ENCODE measurements around the gene PEG3. TPM values are rescaled to one million over a fixed set of nuclear protein-coding genes. Genes with fewer than 3 reads are reported as not detected.

PEG3 gene
- total RNA-seq, 1 experiment from 2014 or later: not detected

GRCh38 chr19:56835401-56835800 is 5.1 kb downstream of the PEG3 start:
- H3K27me3 ChIP-seq (replicated peaks): no peaks in the 10 kb centered on the region
- no peak overlapping the region for H3K27ac ChIP-seq
- no peaks in the 10 kb centered on the region for H3K36me3 ChIP-seq
- H3K9me3 ChIP-seq (replicated peaks): peaks cover 27% of the 10 kb centered on the region
- H3K4me1 ChIP-seq (replicated peaks): no peaks in the 10 kb centered on the region
- H3K4me3 ChIP-seq: no peak overlapping the region
- no peak for DNase-seq (ENCODE audit: low read depth in 1 of 2, low spot score in 2 of 2)

GRCh38 chr19:56834564-56835375 is 5.8 kb downstream of the PEG3 start:
- Histone ChIP-seq H3K27me3 (replicated peaks) (no peaks in the 10 kb centered on the region), H3K4me1 (replicated peaks) (no peaks in the 10 kb centered on the region), H3K9me3 (replicated peaks) (peaks cover 22% of the 10 kb centered on the region), H3K4me3 (no peak overlapping the region), H3K27ac (no peak overlapping the region), H3K36me3 (no peaks in the 10 kb centered on the region)
- DNase-seq (ENCODE audit: low read depth in 1 of 2, low spot score in 2 of 2): no peak

GRCh38 chr19:56832352-56832928 is 8.1 kb downstream of the PEG3 start:
- no peak overlapping the region for H3K27ac ChIP-seq
- no peak overlapping the region for H3K4me3 ChIP-seq
- no peaks in the 10 kb centered on the region for H3K27me3 ChIP-seq (replicated peaks)
- H3K4me1 ChIP-seq (replicated peaks): no peaks in the 10 kb centered on the region
- DNase-seq (ENCODE audit: low read depth in 1 of 2, low spot score in 2 of 2): no peak
- H3K9me3 ChIP-seq (replicated peaks): peaks cover 17% of the 10 kb centered on the region
- H3K36me3 ChIP-seq: no peaks in the 10 kb centered on the region

GRCh38 chr19:56831255-56831654 is 9.3 kb downstream of the PEG3 start:
- DNase-seq (ENCODE audit: low read depth in 1 of 2, low spot score in 2 of 2): no peak
- no peak overlapping the region for H3K27ac ChIP-seq
- no peak overlapping the region for H3K4me3 ChIP-seq
- peaks cover 20% of the 10 kb centered on the region for H3K9me3 ChIP-seq (replicated peaks)
- no peaks in the 10 kb centered on the region for H3K27me3 ChIP-seq (replicated peaks)
- no peaks in the 10 kb centered on the region for H3K4me1 ChIP-seq (replicated peaks)
- no peaks in the 10 kb centered on the region for H3K36me3 ChIP-seq

- no peaks in the 10 kb centered on the region for H3K36me3 ChIP-seq
- peaks cover 24% of the 10 kb centered on the region for H3K9me3 ChIP-seq (replicated peaks)
- no peak overlapping the region for H3K4me3 ChIP-seq
Measured at GRCh38 chr19:56829596-56829995, 10.9 kb downstream of the PEG3 start.

GRCh38 chr19:56827708-56828107 is 12.8 kb downstream of the PEG3 start:
- H3K27ac ChIP-seq: no peak overlapping the region
- no peaks in the 10 kb centered on the region for H3K4me1 ChIP-seq (replicated peaks)
- no peaks in the 10 kb centered on the region for H3K27me3 ChIP-seq (replicated peaks)
- no peaks in the 10 kb centered on the region for H3K36me3 ChIP-seq
- H3K9me3 ChIP-seq (replicated peaks): peaks cover 29% of the 10 kb centered on the region
- DNase-seq (ENCODE audit: low read depth in 1 of 2, low spot score in 2 of 2): no peak
- H3K4me3 ChIP-seq: no peak overlapping the region

More at GRCh38 chr19:56829596-56829995, 10.9 kb downstream of the PEG3 start:
- no peak for DNase-seq (ENCODE audit: low read depth in 1 of 2, low spot score in 2 of 2)
- H3K27ac ChIP-seq: no peak overlapping the region
- H3K27me3 ChIP-seq (replicated peaks): no peaks in the 10 kb centered on the region
- H3K4me1 ChIP-seq (replicated peaks): no peaks in the 10 kb centered on the region

GRCh38 chr19:56823956-56824355 is 16.6 kb downstream of the PEG3 start:
- Histone ChIP-seq H3K27me3 (replicated peaks) (no peaks in the 10 kb centered on the region), H3K4me1 (replicated peaks) (no peaks in the 10 kb centered on the region), H3K36me3 (no peaks in the 10 kb centered on the region), H3K9me3 (replicated peaks) (peaks cover 26% of the 10 kb centered on the region), H3K27ac (no peak overlapping the region), H3K4me3 (no peak overlapping the region)
- no peak for DNase-seq (ENCODE audit: low read depth in 1 of 2, low spot score in 2 of 2)

GRCh38 chr19:56823417-56823816 is 17.1 kb downstream of the PEG3 start:
- no peak overlapping the region for H3K4me3 ChIP-seq
- H3K36me3 ChIP-seq: no peaks in the 10 kb centered on the region
- H3K27me3 ChIP-seq (replicated peaks): no peaks in the 10 kb centered on the region
- H3K4me1 ChIP-seq (replicated peaks): no peaks in the 10 kb centered on the region
- H3K27ac ChIP-seq: no peak overlapping the region
- DNase-seq (ENCODE audit: low read depth in 1 of 2, low spot score in 2 of 2): no peak
- H3K9me3 ChIP-seq (replicated peaks): peaks cover 22% of the 10 kb centered on the region

- H3K27ac ChIP-seq: no peak overlapping the region
- no peak for DNase-seq (ENCODE audit: low read depth in 1 of 2, low spot score in 2 of 2)
- no peaks in the 10 kb centered on the region for H3K36me3 ChIP-seq
- no peak overlapping the region for H3K4me3 ChIP-seq
- no peaks in the 10 kb centered on the region for H3K4me1 ChIP-seq (replicated peaks)
- H3K9me3 ChIP-seq (replicated peaks): peaks cover 18% of the 10 kb centered on the region
- H3K27me3 ChIP-seq (replicated peaks): no peaks in the 10 kb centered on the region
Measured at GRCh38 chr19:56822755-56823154, 17.8 kb downstream of the PEG3 start.

GRCh38 chr19:56821675-56822074 is 18.9 kb downstream of the PEG3 start:
- Histone ChIP-seq H3K27me3 (replicated peaks) (no peaks in the 10 kb centered on the region), H3K4me1 (replicated peaks) (no peaks in the 10 kb centered on the region), H3K4me3 (no peak overlapping the region), H3K9me3 (replicated peaks) (peaks cover 20% of the 10 kb centered on the region), H3K36me3 (no peaks in the 10 kb centered on the region), H3K27ac (no peak overlapping the region)
- no peak for DNase-seq (ENCODE audit: low read depth in 1 of 2, low spot score in 2 of 2)

GRCh38 chr19:56821209-56821608 is 19.3 kb downstream of the PEG3 start:
- Histone ChIP-seq H3K36me3 (no peaks in the 10 kb centered on the region), H3K4me3 (no peak overlapping the region), H3K27me3 (replicated peaks) (no peaks in the 10 kb centered on the region), H3K4me1 (replicated peaks) (no peaks in the 10 kb centered on the region), H3K27ac (no peak overlapping the region), H3K9me3 (replicated peaks) (peaks cover 16% of the 10 kb centered on the region)
- no peak for DNase-seq (ENCODE audit: low read depth in 1 of 2, low spot score in 2 of 2)

- DNase-seq (ENCODE audit: low read depth in 1 of 2, low spot score in 2 of 2): no peak
- H3K9me3 ChIP-seq (replicated peaks): peaks cover 21% of the 10 kb centered on the region
- H3K27ac ChIP-seq: no peak overlapping the region
- no peaks in the 10 kb centered on the region for H3K36me3 ChIP-seq
- no peaks in the 10 kb centered on the region for H3K4me1 ChIP-seq (replicated peaks)
- no peak overlapping the region for H3K4me3 ChIP-seq
- H3K27me3 ChIP-seq (replicated peaks): no peaks in the 10 kb centered on the region
Measured at GRCh38 chr19:56819166-56819565, 21.4 kb downstream of the PEG3 start.

GRCh38 chr19:56814656-56815055 is 25.9 kb downstream of the PEG3 start:
- Histone ChIP-seq H3K4me1 (replicated peaks) (no peaks in the 10 kb centered on the region), H3K27ac (no peak overlapping the region), H3K9me3 (replicated peaks) (peaks cover 20% of the 10 kb centered on the region; the same call in 1 of the 2 replicates), H3K36me3 (no peaks in the 10 kb centered on the region), H3K27me3 (replicated peaks) (no peaks in the 10 kb centered on the region), H3K4me3 (no peak overlapping the region)
- no peak for DNase-seq (ENCODE audit: low read depth in 1 of 2, low spot score in 2 of 2)

GRCh38 chr19:56813531-56813930 is 27.0 kb downstream of the PEG3 start:
- no peak for DNase-seq (ENCODE audit: low read depth in 1 of 2, low spot score in 2 of 2)
- Histone ChIP-seq H3K4me1 (replicated peaks) (no peaks in the 10 kb centered on the region), H3K36me3 (no peaks in the 10 kb centered on the region), H3K9me3 (replicated peaks) (peaks cover 26% of the 10 kb centered on the region; the same call in 1 of the 2 replicates), H3K27me3 (replicated peaks) (no peaks in the 10 kb centered on the region), H3K4me3 (no peak overlapping the region), H3K27ac (no peak overlapping the region)
